MCF 10A (cell line): ENCODE data around the gene BICD2. TPM values are rescaled to one million over a fixed set of nuclear protein-coding genes. Genes with fewer than 3 reads are reported as not detected.
A peak's percentile ranks its signal among the peaks of the same experiment; 100 is the strongest.

Experiments used
- BruUV-seq: library from RNA; stranded (reverse); fragments of 400-500 nt; replicated peaks from 2 replicates; lab custom pipeline; 2021; lab: Mats Ljungman, UMichigan
- CTCF ChIA-PET: fragments of 300-600 bp; sonication (Branson Sonifier 250); formaldehyde crosslinking; extraction: SDS; loops from one replicate; lab custom pipeline; 2021; ENCODE audit warnings: antibody characterized with exemption, inconsistent platforms; lab: Yijun Ruan, JAX
- POLR2A ChIA-PET: fragments of 300-600, 350-650 bp; sonication (Branson Sonifier 250); formaldehyde crosslinking; extraction: SDS; loops from one replicate; lab custom pipeline; 2020; ENCODE audit warnings: antibody characterized with exemption, inconsistent platforms; lab: Yijun Ruan, JAX
- DNase-seq: peaks from one replicate; pipeline ENCODE4 v3.0.0-alpha.2; 2018; ENCODE audit not compliant: unreplicated experiment
- H3K27ac Mint-ChIP-seq: one replicate; pipeline ENCODE4 v1.8.0; 2022; ENCODE audit warnings: mild to moderate bottlenecking, low read depth, mixed read lengths; ENCODE audit not compliant: unreplicated experiment
- H3K27me3 Mint-ChIP-seq: one replicate; pipeline ENCODE4 v1.8.0; 2022; ENCODE audit warnings: mixed read lengths; ENCODE audit not compliant: insufficient read depth, unreplicated experiment
- H3K36me3 Mint-ChIP-seq: one replicate; pipeline ENCODE4 v1.8.0; 2022; ENCODE audit warnings: mild to moderate bottlenecking, moderate library complexity, mixed read lengths; ENCODE audit not compliant: insufficient read depth, unreplicated experiment
- H3K4me1 Mint-ChIP-seq: one replicate; pipeline ENCODE4 v1.8.0; 2022; ENCODE audit warnings: mixed read lengths; ENCODE audit not compliant: insufficient read depth, unreplicated experiment
- H3K4me3 Mint-ChIP-seq: one replicate; pipeline ENCODE4 v1.8.0; 2022; ENCODE audit warnings: mild to moderate bottlenecking, moderate library complexity, mixed read lengths; ENCODE audit not compliant: unreplicated experiment
- H3K9me3 Mint-ChIP-seq: one replicate; pipeline ENCODE4 v1.8.0; 2022; ENCODE audit warnings: mixed read lengths; ENCODE audit not compliant: unreplicated experiment
- CTCF ChIP-seq: fragments of 200-600 bp; IDR thresholded peaks from one replicate; pipeline ENCODE4 v1.8.0; 2022; ENCODE audit warnings: antibody characterized with exemption, mild to moderate bottlenecking; ENCODE audit not compliant: unreplicated experiment
- intact Hi-C: fragments of 100-400 bp; cut with micrococcal nuclease; formaldehyde crosslinking; loops from 2 replicates; pipeline ENCODE4 v1.14.1; 2022
- total RNA-seq: library from RNA; stranded (reverse); gene quantifications from 2 replicates; pipeline ENCODE4 v1.2.3, GENCODE V29; 2022

BICD2 gene
- total RNA-seq, 1 experiment from 2014 or later: 23.5 TPM

- intact Hi-C loops: no loop called here
- ChIA-PET CTCF (interaction anchor here (1.0 to 1.4 kb wide), 4 partner anchors 9 to 35 kb away, joined by 3 to 5 read pairs (median 4); no protein-coding TSS in a partner anchor), POLR2A (interaction anchor here (0.8 to 2.8 kb wide), 3 partner anchors 10 to 26 kb away, joined by 4 to 20 read pairs (median 5); partner anchors contain the start of gene IPPK)
- no peaks in the 10 kb centered on the region for H3K9me3 Mint-ChIP-seq
- DNase-seq: peak; percentile 92
- peak overlapping the region; percentile 59 for H3K27ac Mint-ChIP-seq
- no peaks in the 10 kb centered on the region for H3K27me3 Mint-ChIP-seq
- H3K4me1 Mint-ChIP-seq: peaks cover 8% of the 10 kb centered on the region
- peaks cover 7% of the 10 kb centered on the region for H3K36me3 Mint-ChIP-seq
- H3K4me3 Mint-ChIP-seq: peak overlapping the region; percentile 3
- no TSS peak for BruUV-seq
- TF ChIP-seq CTCF: no peak
Observed at GRCh38 chr9:92680166-92681119, 84.2 kb downstream of the BICD2 start.

- Mint-ChIP-seq H3K27me3 (no peaks in the 10 kb centered on the region), H3K36me3 (peaks cover 7% of the 10 kb centered on the region), H3K9me3 (no peaks in the 10 kb centered on the region), H3K4me1 (peaks cover 8% of the 10 kb centered on the region), H3K27ac (peak overlapping the region; percentile 59), H3K4me3 (peak overlapping the region; percentile 3)
- CTCF ChIA-PET: interaction anchor here (1.2 kb wide), 1 partner anchor 36 kb away, joined by 4 read pairs; no protein-coding TSS in a partner anchor
- no peak for DNase-seq
- POLR2A ChIA-PET: interaction anchor here (0.7 to 2.8 kb wide), 4 partner anchors 9 to 79 kb away, joined by 3 to 20 read pairs (median 4); partner anchors contain the start of gene IPPK
- intact Hi-C loops: loop anchor here (10.0 kb wide), 1 partner anchor 85 kb away; the partner anchor contains the start of gene BICD2
- no TSS peak for BruUV-seq
- TF ChIP-seq CTCF: no peak
Observed at GRCh38 chr9:92679413-92680165, 85.0 kb downstream of the BICD2 start.

GRCh38 chr9:92671323-92671722, 93.3 kb downstream of the BICD2 start:
- Mint-ChIP-seq H3K27me3 (no peaks in the 10 kb centered on the region), H3K36me3 (peaks cover 18% of the 10 kb centered on the region), H3K4me1 (peaks cover 8% of the 10 kb centered on the region), H3K27ac (peak overlapping the region; percentile 69), H3K4me3 (peak overlapping the region; percentile 74), H3K9me3 (no peaks in the 10 kb centered on the region)
- no peak for TF ChIP-seq CTCF
- CTCF ChIA-PET: interaction anchor here (0.5 to 2.1 kb wide), 8 partner anchors 9 to 534 kb away, joined by 3 to 8 read pairs (median 4); no protein-coding TSS in a partner anchor
- BruUV-seq: no TSS peak
- DNase-seq: peak; percentile 90
- POLR2A ChIA-PET: interaction anchor here (1.2 to 4.4 kb wide), 8 partner anchors 9 to 345 kb away, joined by 4 to 68 read pairs (median 26); partner anchors contain the start of genes BICD2, CENPP and NOL8
- intact Hi-C loops: loop anchor here (2.0 to 10.0 kb wide), 2 partner anchors 45 to 93 kb away; partner anchors contain the start of gene BICD2
